ENCODE results near the gene IGSF23. TPM values are rescaled to one million over a fixed set of nuclear protein-coding genes. Genes with fewer than 3 reads are reported as not detected.
"Not testable (repeated sequence)": the region's sequence is repeated elsewhere in the genome, so short reads cannot be mapped to it uniquely, and the experiment has no call there.

Gene IGSF23
- total and polyA plus RNA-seq, 5 donors from 2014 or later, result not detected

GRCh38 chr19:44591340-44591993 lies 21.9 kb upstream of the IGSF23 start:
- H3K9me3 ChIP-seq (ENCODE audit: control insufficient read depth in 2 of 2, low read length in 2 of 2); H3K36me3 Mint-ChIP-seq; ATAC-seq (ENCODE audit: low read depth in 2 of 2); H3K27me3 ChIP-seq (ENCODE audit: control insufficient read depth, insufficient read depth, low read length); H3K4me1 ChIP-seq (ENCODE audit: control insufficient read depth, insufficient read depth, low read length, poor library complexity, severe bottlenecking); H3K4me1 Mint-ChIP-seq; H3K27ac ChIP-seq (ENCODE audit: insufficient read depth, low read length, poor library complexity, severe bottlenecking); H3K36me3 ChIP-seq (ENCODE audit: control insufficient read depth, insufficient read depth, low read length); H3K4me3 Mint-ChIP-seq; H3K27me3 Mint-ChIP-seq; DNase-seq; H3K4me3 ChIP-seq (ENCODE audit: low read depth, low read length); H3K27ac Mint-ChIP-seq: not testable (repeated sequence)
- H3K9me3 Mint-ChIP-seq, result peaks cover 3 to 12% (median 5%) of the 10 kb centered on the region in 7 donors

GRCh38 chr19:44592451-44592890 lies 20.9 kb upstream of the IGSF23 start:
- Mint-ChIP-seq H3K27ac (no peak overlapping the region), H3K9me3 (peaks cover 0 to 14% (median 2%) of the 10 kb centered on the region in 7 donors)
- H3K27ac ChIP-seq (ENCODE audit: insufficient read depth, low read length, poor library complexity, severe bottlenecking), result no peak overlapping the region

GRCh38 chr19:44593294-44593693 lies 20.1 kb upstream of the IGSF23 start:
- Histone ChIP-seq H3K36me3 (ENCODE audit: control insufficient read depth, insufficient read depth, low read length) (no peaks in the 10 kb centered on the region), H3K9me3 (ENCODE audit: control insufficient read depth in 2 of 2, low read length in 2 of 2) (peaks cover 0 to 7% of the 10 kb centered on the region in 2 experiments), H3K27ac (ENCODE audit: insufficient read depth, low read length, poor library complexity, severe bottlenecking) (no peak overlapping the region), H3K4me1 (ENCODE audit: control insufficient read depth, insufficient read depth, low read length, poor library complexity, severe bottlenecking) (no peaks in the 10 kb centered on the region), H3K4me3 (ENCODE audit: low read depth, low read length) (no peak overlapping the region), H3K27me3 (ENCODE audit: control insufficient read depth, insufficient read depth, low read length) (no peaks in the 10 kb centered on the region)
- Mint-ChIP-seq H3K27ac (no peak overlapping the region), H3K27me3 (peaks cover 4% of the 10 kb centered on the region), H3K9me3 (peaks cover 0 to 21% (median 3%) of the 10 kb centered on the region in 7 donors), H3K4me1 (no peaks in the 10 kb centered on the region), H3K36me3 (no peaks in the 10 kb centered on the region), H3K4me3 (no peak overlapping the region)
- DNase-seq, result no peak
- ATAC-seq (ENCODE audit: low read depth in 2 of 2), result no peak

More at GRCh38 chr19:44592451-44592890, 20.9 kb upstream of the IGSF23 start:
- ATAC-seq (ENCODE audit: low read depth in 2 of 2) (no peak), DNase-seq (no peak)
- Histone ChIP-seq H3K4me3 (ENCODE audit: low read depth, low read length) (no peak overlapping the region), H3K9me3 (ENCODE audit: control insufficient read depth in 2 of 2, low read length in 2 of 2) (peaks cover 0 to 5% of the 10 kb centered on the region in 2 experiments), H3K27me3 (ENCODE audit: control insufficient read depth, insufficient read depth, low read length) (no peaks in the 10 kb centered on the region), H3K4me1 (ENCODE audit: control insufficient read depth, insufficient read depth, low read length, poor library complexity, severe bottlenecking) (no peaks in the 10 kb centered on the region), H3K36me3 (ENCODE audit: control insufficient read depth, insufficient read depth, low read length) (no peaks in the 10 kb centered on the region)
- Mint-ChIP-seq H3K27me3 (peaks cover 4% of the 10 kb centered on the region), H3K4me1 (no peaks in the 10 kb centered on the region), H3K36me3 (no peaks in the 10 kb centered on the region), H3K4me3 (no peak overlapping the region)

GRCh38 chr19:44593866-44594266 lies 19.5 kb upstream of the IGSF23 start:
- ATAC-seq (ENCODE audit: low read depth in 2 of 2), result not testable (repeated sequence)

GRCh38 chr19:44596428-44597130 lies 16.8 kb upstream of the IGSF23 start:
- H3K4me1 Mint-ChIP-seq, result no peaks in the 10 kb centered on the region
- H3K27me3 ChIP-seq (ENCODE audit: control insufficient read depth, insufficient read depth, low read length), result no peaks in the 10 kb centered on the region
- H3K27ac ChIP-seq (ENCODE audit: insufficient read depth, low read length, poor library complexity, severe bottlenecking), result no peak overlapping the region
- ATAC-seq (ENCODE audit: low read depth in 2 of 2), result no peak
- no peak overlapping the region for H3K27ac Mint-ChIP-seq
- peaks cover 0 to 9% of the 10 kb centered on the region in 2 experiments for H3K9me3 ChIP-seq (ENCODE audit: control insufficient read depth in 2 of 2, low read length in 2 of 2)
- H3K36me3 ChIP-seq (ENCODE audit: control insufficient read depth, insufficient read depth, low read length), result no peaks in the 10 kb centered on the region
- no peaks in the 10 kb centered on the region for H3K27me3 Mint-ChIP-seq
- H3K9me3 Mint-ChIP-seq, result peaks cover 0 to 17% (median 4%) of the 10 kb centered on the region in 7 donors
- no peak overlapping the region for H3K4me3 Mint-ChIP-seq
- H3K4me3 ChIP-seq (ENCODE audit: low read depth, low read length), result no peak overlapping the region
- H3K36me3 Mint-ChIP-seq, result no peaks in the 10 kb centered on the region
- no peaks in the 10 kb centered on the region for H3K4me1 ChIP-seq (ENCODE audit: control insufficient read depth, insufficient read depth, low read length, poor library complexity, severe bottlenecking)
- DNase-seq, result no peak

More at GRCh38 chr19:44593866-44594266, 19.5 kb upstream of the IGSF23 start:
- H3K4me3 ChIP-seq (ENCODE audit: low read depth, low read length); H3K36me3 Mint-ChIP-seq; H3K9me3 ChIP-seq (ENCODE audit: control insufficient read depth in 2 of 2, low read length in 2 of 2); H3K4me3 Mint-ChIP-seq; H3K27ac Mint-ChIP-seq; H3K27ac ChIP-seq (ENCODE audit: insufficient read depth, low read length, poor library complexity, severe bottlenecking); H3K27me3 Mint-ChIP-seq; H3K4me1 Mint-ChIP-seq; H3K36me3 ChIP-seq (ENCODE audit: control insufficient read depth, insufficient read depth, low read length); H3K4me1 ChIP-seq (ENCODE audit: control insufficient read depth, insufficient read depth, low read length, poor library complexity, severe bottlenecking); DNase-seq; H3K27me3 ChIP-seq (ENCODE audit: control insufficient read depth, insufficient read depth, low read length): not testable (repeated sequence)
- H3K9me3 Mint-ChIP-seq, result peaks cover 0 to 18% (median 2%) of the 10 kb centered on the region in 7 donors

- Histone ChIP-seq H3K27ac (ENCODE audit: insufficient read depth, low read length, poor library complexity, severe bottlenecking) (no peak overlapping the region), H3K9me3 (ENCODE audit: control insufficient read depth in 2 of 2, low read length in 2 of 2) (peaks cover 0 to 9% of the 10 kb centered on the region in 2 experiments), H3K36me3 (ENCODE audit: control insufficient read depth, insufficient read depth, low read length) (no peaks in the 10 kb centered on the region), H3K27me3 (ENCODE audit: control insufficient read depth, insufficient read depth, low read length) (no peaks in the 10 kb centered on the region), H3K4me3 (ENCODE audit: low read depth, low read length) (no peak overlapping the region), H3K4me1 (ENCODE audit: control insufficient read depth, insufficient read depth, low read length, poor library complexity, severe bottlenecking) (no peaks in the 10 kb centered on the region)
- no peak for DNase-seq
- peaks cover 0 to 16% (median 4%) of the 10 kb centered on the region in 7 donors for H3K9me3 Mint-ChIP-seq
- H3K27ac Mint-ChIP-seq, result no peak overlapping the region
- H3K27me3 Mint-ChIP-seq, result no peaks in the 10 kb centered on the region
- H3K4me1 Mint-ChIP-seq, result no peaks in the 10 kb centered on the region
- H3K4me3 Mint-ChIP-seq, result no peak overlapping the region
- no peak for ATAC-seq (ENCODE audit: low read depth in 2 of 2)
- no peaks in the 10 kb centered on the region for H3K36me3 Mint-ChIP-seq
Observed at GRCh38 chr19:44597131-44597491, 16.3 kb upstream of the IGSF23 start.

- Mint-ChIP-seq H3K4me3 (no peak overlapping the region), H3K27ac (no peak overlapping the region), H3K4me1 (no peaks in the 10 kb centered on the region), H3K36me3 (no peaks in the 10 kb centered on the region), H3K27me3 (no peaks in the 10 kb centered on the region), H3K9me3 (peaks cover 0 to 15% (median 4%) of the 10 kb centered on the region in 7 donors)
- Histone ChIP-seq H3K27ac (ENCODE audit: insufficient read depth, low read length, poor library complexity, severe bottlenecking) (no peak overlapping the region), H3K27me3 (ENCODE audit: control insufficient read depth, insufficient read depth, low read length) (no peaks in the 10 kb centered on the region), H3K4me3 (ENCODE audit: low read depth, low read length) (no peak overlapping the region), H3K4me1 (ENCODE audit: control insufficient read depth, insufficient read depth, low read length, poor library complexity, severe bottlenecking) (no peaks in the 10 kb centered on the region), H3K36me3 (ENCODE audit: control insufficient read depth, insufficient read depth, low read length) (no peaks in the 10 kb centered on the region), H3K9me3 (ENCODE audit: control insufficient read depth in 2 of 2, low read length in 2 of 2) (peaks cover 0 to 9% of the 10 kb centered on the region in 2 experiments)
- DNase-seq (no peak), ATAC-seq (ENCODE audit: low read depth in 2 of 2) (no peak)
Observed at GRCh38 chr19:44598355-44598754, 15.0 kb upstream of the IGSF23 start.
